OCI-LY7 (cell line): ENCODE results near the gene RASGRP1. TPM values are rescaled to one million over a fixed set of nuclear protein-coding genes. Genes with fewer than 3 reads are reported as not detected.

Experiments used
- BruUV-seq: library from RNA; stranded (reverse); fragments of 400-500 nt; replicated peaks from 2 replicates; lab custom pipeline; 2021; lab: Mats Ljungman, UMichigan
- CTCF ChIA-PET: fragments of 300-600 bp; sonication (Branson Sonifier 250); formaldehyde crosslinking; loops from one replicate; lab custom pipeline; 2022; ENCODE audit warnings: antibody characterized with exemption; ENCODE audit not compliant: unreplicated experiment; lab: Charles Lee
- POLR2A ChIA-PET: fragments of 300-600 bp; sonication (Branson Sonifier 250); formaldehyde crosslinking; loops from one replicate; lab custom pipeline; 2022; ENCODE audit warnings: antibody characterized with exemption; lab: Charles Lee
- DNase-seq: peaks from one replicate; pipeline ENCODE4 v3.0.0-alpha.2; 2015; ENCODE audit warnings: low spot score
- H2AFZ ChIP-seq: fragments of 200-600 bp; sonication (generic), shearing (Covaris generic); 2 replicates; pipeline ENCODE4 v1.6.1; 2014; ENCODE audit warnings: mild to moderate bottlenecking, antibody characterized with exemption, low read length, moderate library complexity
- H3K27ac ChIP-seq: fragments of 200-600 bp; sonication (generic); 2 replicates; pipeline ENCODE4 v1.5.1; 2014; ENCODE audit warnings: mixed run types, low read depth, mild to moderate bottlenecking, moderate library complexity, low read length, inconsistent platforms; ENCODE audit not compliant: poor library complexity, severe bottlenecking
- H3K36me3 ChIP-seq: fragments of 200-600 bp; sonication (generic); 2 replicates; pipeline ENCODE4 v1.6.1; 2014; ENCODE audit warnings: mild to moderate bottlenecking, antibody characterized with exemption, low read length, moderate library complexity, mixed read lengths; ENCODE audit not compliant: insufficient read depth
- H3K4me1 ChIP-seq: fragments of 200-600 bp; sonication (generic); 2 replicates; pipeline ENCODE4 v1.5.1; 2014; ENCODE audit warnings: mild to moderate bottlenecking, low read length; ENCODE audit not compliant: insufficient read depth, poor library complexity, severe bottlenecking
- H3K4me2 ChIP-seq: fragments of 200-600 bp; sonication (generic); 2 replicates; pipeline ENCODE4 v1.6.1; 2014; ENCODE audit warnings: mild to moderate bottlenecking, low read length
- H3K4me3 ChIP-seq: fragments of 200-600 bp; sonication (generic); 2 replicates; pipeline ENCODE4 v1.5.1; 2014; ENCODE audit warnings: mild to moderate bottlenecking, low read depth, low read length; ENCODE audit not compliant: poor library complexity, severe bottlenecking
- H3K79me2 ChIP-seq: fragments of 200-600 bp; sonication (generic); 2 replicates; pipeline ENCODE4 v1.6.1; 2016; ENCODE audit warnings: low read depth, mild to moderate bottlenecking, low read length, moderate library complexity, mixed read lengths; ENCODE audit not compliant: insufficient read depth
- H3K9me2 ChIP-seq: fragments of 200-600 bp; sonication (generic); 2 replicates; pipeline ENCODE4 v1.6.1; 2016; ENCODE audit warnings: mild to moderate bottlenecking, low read length, mixed read lengths; ENCODE audit not compliant: insufficient read depth
- H3K9me3 ChIP-seq: fragments of 200-600 bp; sonication (generic); 2 replicates; pipeline ENCODE4 v1.6.1; 2014; ENCODE audit warnings: mild to moderate bottlenecking, mixed run types, low read length, mixed read lengths
- H4K20me1 ChIP-seq: fragments of 200-600 bp; sonication (generic); 2 replicates; pipeline ENCODE4 v1.6.1; 2014; ENCODE audit warnings: mild to moderate bottlenecking, antibody characterized with exemption, low read length, moderate library complexity, mixed read lengths; ENCODE audit not compliant: insufficient read depth
- CTCF ChIP-seq: fragments of 200-600 bp; sonication (generic); conservative IDR thresholded peaks from 2 replicates; pipeline ENCODE4 v1.5.1; 2014; ENCODE audit warnings: mild to moderate bottlenecking, antibody characterized with exemption, low read length, moderate library complexity, mixed read lengths
- EZH2phosphoT487 ChIP-seq: fragments of 200-600 bp; sonication (generic); IDR thresholded peaks from 2 replicates; pipeline ENCODE4 v1.6.1; 2018; ENCODE audit warnings: low read depth, borderline replicate concordance, mild to moderate bottlenecking, mixed run types, antibody characterized with exemption, low read length, moderate library complexity, mixed read lengths
- intact Hi-C: fragments of 100-400 bp; cut with micrococcal nuclease; formaldehyde crosslinking; loops from one replicate; pipeline ENCODE4 v1.10.0; 2022; ENCODE audit not compliant: unreplicated experiment
- total RNA-seq, 2 experiments: library from RNA; depleted of rRNA in 1 of 2; stranded (reverse); fragments of >200 nt in 1 of 2; shearing (Covaris generic) in 1 of 2; gene quantifications; 2 replicates each; pipeline ENCODE4 v1.2.3, GENCODE V29; 2014 to 2022

RASGRP1 gene
- total RNA-seq, 2 experiments from 2014 or later = 6.1 to 17.2 TPM

GRCh38 chr15:38531509-38531908 lies 33.1 kb downstream of the RASGRP1 start:
- Histone ChIP-seq H4K20me1 (no peaks in the 10 kb centered on the region), H3K79me2 (no peaks in the 10 kb centered on the region), H3K4me3 (no peak overlapping the region), H3K9me3 (no peaks in the 10 kb centered on the region), H3K27ac (no peak overlapping the region), H3K36me3 (no peaks in the 10 kb centered on the region), H3K4me1 (no peaks in the 10 kb centered on the region), H2AFZ (no peak overlapping the region), H3K4me2 (no peak overlapping the region), H3K9me2 (no peaks in the 10 kb centered on the region)
- CTCF ChIA-PET = interaction anchor here (1.5 kb wide), 1 partner anchor 168 kb away, joined by 4 read pairs; no protein-coding TSS in a partner anchor
- intact Hi-C loops = no loop called here
- no TSS peak for BruUV-seq
- POLR2A ChIA-PET = no interaction called here
- no peak for DNase-seq
- no peak for TF ChIP-seq EZH2phosphoT487
- no peak for TF ChIP-seq CTCF

GRCh38 chr15:38530113-38530512 lies 34.5 kb downstream of the RASGRP1 start:
- Histone ChIP-seq H3K4me2 (no peak overlapping the region), H3K9me3 (no peaks in the 10 kb centered on the region), H2AFZ (no peak overlapping the region), H3K79me2 (no peaks in the 10 kb centered on the region), H3K4me1 (no peaks in the 10 kb centered on the region), H3K36me3 (no peaks in the 10 kb centered on the region), H3K27ac (no peak overlapping the region), H3K9me2 (no peaks in the 10 kb centered on the region), H3K4me3 (no peak overlapping the region), H4K20me1 (no peaks in the 10 kb centered on the region)
- no TSS peak for BruUV-seq
- ChIA-PET POLR2A (no interaction called here), CTCF (no interaction called here)
- intact Hi-C loops = no loop called here
- no peak for DNase-seq
- TF ChIP-seq EZH2phosphoT487 (no peak), CTCF (no peak)

- Histone ChIP-seq H3K9me3 (no peaks in the 10 kb centered on the region), H3K36me3 (no peaks in the 10 kb centered on the region), H2AFZ (no peak overlapping the region), H3K27ac (no peak overlapping the region), H3K79me2 (no peaks in the 10 kb centered on the region), H4K20me1 (no peaks in the 10 kb centered on the region), H3K9me2 (no peaks in the 10 kb centered on the region), H3K4me3 (no peak overlapping the region), H3K4me2 (no peak overlapping the region), H3K4me1 (no peaks in the 10 kb centered on the region)
- DNase-seq = no peak
- BruUV-seq = no TSS peak
- ChIA-PET POLR2A (no interaction called here), CTCF (no interaction called here)
- no peak for TF ChIP-seq EZH2phosphoT487
- no peak for TF ChIP-seq CTCF
- intact Hi-C loops = no loop called here
Observed at GRCh38 chr15:38528294-38528693, 36.3 kb downstream of the RASGRP1 start.
